H7 (cell line): ENCODE measurements around the gene TMEM144. TPM values are rescaled to one million over a fixed set of nuclear protein-coding genes. Genes with fewer than 3 reads are reported as not detected.

Experiments
- DNase-seq: peaks from one replicate; pipeline ENCODE4 v3.0.0; 2012
- H3K27me3 ChIP-seq: 2 replicates; pipeline ENCODE4 v1.6.0; 2011; ENCODE audit warnings: mild to moderate bottlenecking, low read length; ENCODE audit not compliant: control insufficient read depth, insufficient read depth
- H3K36me3 ChIP-seq: replicated peaks from 2 replicates; pipeline ENCODE4 v1.5.1; 2011; ENCODE audit warnings: low read length; ENCODE audit not compliant: control insufficient read depth, insufficient read depth
- H3K4me3 ChIP-seq: 2 replicates; pipeline ENCODE4 v1.5.1; 2011; ENCODE audit warnings: low read depth, mild to moderate bottlenecking, control low read depth, low read length, moderate library complexity; ENCODE audit not compliant: insufficient read depth
- total RNA-seq: library from RNA; depleted of rRNA; stranded (reverse); fragments of >200 nt; shearing (Covaris generic); gene quantifications from 2 replicates; pipeline ENCODE4 v1.2.3, GENCODE V29; 2014; rRNA removed

Gene TMEM144
- total RNA-seq, 1 experiment from 2014 or later: 5.2 TPM

GRCh38 chr4:158285429-158286216 lies 75.3 kb downstream of the TMEM144 start:
- DNase-seq: no peak
- Histone ChIP-seq H3K36me3 (no peaks in the 10 kb centered on the region), H3K4me3 (no peak overlapping the region), H3K27me3 (no peaks in the 10 kb centered on the region; the same call in 1 of the 2 replicates)

GRCh38 chr4:158290912-158291311 lies 80.6 kb downstream of the TMEM144 start:
- Histone ChIP-seq H3K27me3 (peaks cover 6% of the 10 kb centered on the region; the same call in 1 of the 2 replicates), H3K36me3 (no peaks in the 10 kb centered on the region), H3K4me3 (no peak overlapping the region)
- DNase-seq: no peak

GRCh38 chr4:158291334-158292055 lies 81.2 kb downstream of the TMEM144 start:
- Histone ChIP-seq H3K27me3 (peaks cover 8% of the 10 kb centered on the region; the same call in 1 of the 2 replicates), H3K36me3 (no peaks in the 10 kb centered on the region), H3K4me3 (no peak overlapping the region)
- no peak for DNase-seq

GRCh38 chr4:158292156-158292555 lies 81.9 kb downstream of the TMEM144 start:
- H3K36me3 ChIP-seq: no peaks in the 10 kb centered on the region
- no peak for DNase-seq
- no peak overlapping the region for H3K4me3 ChIP-seq
- peaks cover 14% of the 10 kb centered on the region; the same call in 1 of the 2 replicates for H3K27me3 ChIP-seq

- Histone ChIP-seq H3K4me3 (no peak overlapping the region), H3K27me3 (peaks cover 21% of the 10 kb centered on the region; the same call in 1 of the 2 replicates), H3K36me3 (no peaks in the 10 kb centered on the region)
- no peak for DNase-seq
Measured at GRCh38 chr4:158295053-158295452, 84.8 kb downstream of the TMEM144 start.

- Histone ChIP-seq H3K36me3 (no peaks in the 10 kb centered on the region), H3K27me3 (peaks cover 31% of the 10 kb centered on the region; the same call in 1 of the 2 replicates), H3K4me3 (no peak overlapping the region)
- no peak for DNase-seq
Measured at GRCh38 chr4:158297866-158298265, 87.6 kb downstream of the TMEM144 start.

- H3K27me3 ChIP-seq: peaks cover 31% of the 10 kb centered on the region; the same call in 1 of the 2 replicates
- DNase-seq: no peak
- no peak overlapping the region for H3K4me3 ChIP-seq
- no peaks in the 10 kb centered on the region for H3K36me3 ChIP-seq
Measured at GRCh38 chr4:158299459-158300007, 89.2 kb downstream of the TMEM144 start.

GRCh38 chr4:158300012-158300411 lies 89.7 kb downstream of the TMEM144 start:
- Histone ChIP-seq H3K4me3 (no peak overlapping the region), H3K27me3 (peaks cover 29% of the 10 kb centered on the region; the same call in 1 of the 2 replicates), H3K36me3 (no peaks in the 10 kb centered on the region)
- DNase-seq: no peak

GRCh38 chr4:158302076-158302866 lies 92.0 kb downstream of the TMEM144 start:
- no peak for DNase-seq
- Histone ChIP-seq H3K27me3 (peaks cover 15% of the 10 kb centered on the region; the same call in 1 of the 2 replicates), H3K4me3 (no peak overlapping the region), H3K36me3 (no peaks in the 10 kb centered on the region)

GRCh38 chr4:158304694-158305093 lies 94.4 kb downstream of the TMEM144 start:
- Histone ChIP-seq H3K36me3 (no peaks in the 10 kb centered on the region), H3K27me3 (peaks cover 11% of the 10 kb centered on the region; the same call in 1 of the 2 replicates), H3K4me3 (no peak overlapping the region)
- DNase-seq: no peak

Other genes starting within 250 kb of the TMEM144 start
- 0.07 and 0.42 TPM in 2 replicates for gene GASK1B, start 37.5 kb upstream of the TMEM144 start, total RNA-seq